ENCODE data around the gene ANGEL2. TPM values are rescaled to one million over a fixed set of nuclear protein-coding genes. Genes with fewer than 3 reads are reported as not detected.

ANGEL2 gene
- polyA plus RNA-seq, 4 donors = 5.7 to 32.2 (median 9.9) TPM

GRCh38 chr1:212955961-212956620, 59.6 kb downstream of the ANGEL2 start:
- 67 to 87% (median 73%) methylated on average over 8 of the region's 8 CpGs for WGBS, 3 donors
- Histone ChIP-seq H3K27ac (ENCODE audit: low read depth in 1 of 3, low read length in 2 of 3) (no peak overlapping the region), H3K36me3 (ENCODE audit: control insufficient read depth in 3 of 3, insufficient read depth in 2 of 3, low read depth in 1 of 3, low read length in 3 of 3) (peaks cover 0 to 12% (median 0%) of the 10 kb centered on the region in 3 donors), H3K4me1 (ENCODE audit: control insufficient read depth in 3 of 3, insufficient read depth in 2 of 3, low read depth in 1 of 3, low read length in 2 of 3) (no peaks in the 10 kb centered on the region), H3K27me3 (ENCODE audit: control insufficient read depth in 3 of 3, insufficient read depth in 3 of 3, low read length in 3 of 3) (peaks cover 0 to 9% (median 0%) of the 10 kb centered on the region in 3 donors), H3K9me3 (ENCODE audit: control insufficient read depth in 2 of 2, insufficient read depth in 1 of 2, low read depth in 1 of 2, low read length in 1 of 2) (no peaks in the 10 kb centered on the region), H3K4me3 (ENCODE audit: low read depth in 1 of 3, low read length in 3 of 3) (no peak overlapping the region)
- FAIRE-seq (no peak), DNase-seq (no peak)

- Histone ChIP-seq H3K27ac (ENCODE audit: low read depth in 1 of 3, low read length in 2 of 3) (no peak overlapping the region), H3K4me3 (ENCODE audit: low read depth in 1 of 3, low read length in 3 of 3) (no peak overlapping the region), H3K9me3 (ENCODE audit: control insufficient read depth in 2 of 2, insufficient read depth in 1 of 2, low read depth in 1 of 2, low read length in 1 of 2) (no peaks in the 10 kb centered on the region), H3K36me3 (ENCODE audit: control insufficient read depth in 3 of 3, insufficient read depth in 2 of 3, low read depth in 1 of 3, low read length in 3 of 3) (peaks cover 0 to 6% (median 0%) of the 10 kb centered on the region in 3 donors), H3K4me1 (ENCODE audit: control insufficient read depth in 3 of 3, insufficient read depth in 2 of 3, low read depth in 1 of 3, low read length in 2 of 3) (peaks cover 0 to 4% (median 0%) of the 10 kb centered on the region in 3 donors), H3K27me3 (ENCODE audit: control insufficient read depth in 3 of 3, insufficient read depth in 3 of 3, low read length in 3 of 3) (peaks cover 0 to 17% (median 0%) of the 10 kb centered on the region in 3 donors)
- DNase-seq (no peak), FAIRE-seq (no peak)
- 87 to 91% (median 88%) methylated on average over 3 of the region's 3 CpGs for WGBS, 3 donors
Observed at GRCh38 chr1:212955098-212955497, 60.6 kb downstream of the ANGEL2 start.

- H3K9me3 ChIP-seq (ENCODE audit: control insufficient read depth in 2 of 2, insufficient read depth in 1 of 2, low read depth in 1 of 2, low read length in 1 of 2) = no peaks in the 10 kb centered on the region
- no peak overlapping the region for H3K4me3 ChIP-seq (ENCODE audit: low read depth in 1 of 3, low read length in 3 of 3)
- H3K4me1 ChIP-seq (ENCODE audit: control insufficient read depth in 3 of 3, insufficient read depth in 2 of 3, low read depth in 1 of 3, low read length in 2 of 3) = peaks cover 0 to 7% (median 0%) of the 10 kb centered on the region in 3 donors
- no peak for DNase-seq
- no peak overlapping the region for H3K27ac ChIP-seq (ENCODE audit: low read depth in 1 of 3, low read length in 2 of 3)
- H3K36me3 ChIP-seq (ENCODE audit: control insufficient read depth in 3 of 3, insufficient read depth in 2 of 3, low read depth in 1 of 3, low read length in 3 of 3) = peaks cover 0 to 2% (median 0%) of the 10 kb centered on the region in 3 donors
- WGBS, 3 donors = 90 to 99% (median 93%) methylated on average over 6 of the region's 6 CpGs
- FAIRE-seq = no peak
- H3K27me3 ChIP-seq (ENCODE audit: control insufficient read depth in 3 of 3, insufficient read depth in 3 of 3, low read length in 3 of 3) = peaks cover 0 to 22% (median 0%) of the 10 kb centered on the region in 3 donors
Observed at GRCh38 chr1:212954514-212954913, 61.2 kb downstream of the ANGEL2 start.

- Histone ChIP-seq H3K9me3 (ENCODE audit: control insufficient read depth in 2 of 2, insufficient read depth in 1 of 2, low read depth in 1 of 2, low read length in 1 of 2) (no peaks in the 10 kb centered on the region), H3K4me3 (ENCODE audit: low read depth in 1 of 3, low read length in 3 of 3) (no peak overlapping the region), H3K27ac (ENCODE audit: low read depth in 1 of 3, low read length in 2 of 3) (no peak overlapping the region), H3K27me3 (ENCODE audit: control insufficient read depth in 3 of 3, insufficient read depth in 3 of 3, low read length in 3 of 3) (peaks cover 0 to 26% (median 0%) of the 10 kb centered on the region in 3 donors), H3K36me3 (ENCODE audit: control insufficient read depth in 3 of 3, insufficient read depth in 2 of 3, low read depth in 1 of 3, low read length in 3 of 3) (peaks cover 0 to 2% (median 0%) of the 10 kb centered on the region in 3 donors), H3K4me1 (ENCODE audit: control insufficient read depth in 3 of 3, insufficient read depth in 2 of 3, low read depth in 1 of 3, low read length in 2 of 3) (peaks cover 0 to 7% (median 0%) of the 10 kb centered on the region in 3 donors)
- FAIRE-seq (no peak), DNase-seq (no peak)
- WGBS, 3 donors = 72 to 86% (median 82%) methylated on average over 3 of the region's 3 CpGs
Observed at GRCh38 chr1:212953321-212953720, 62.3 kb downstream of the ANGEL2 start.

GRCh38 chr1:212952641-212952976, 63.1 kb downstream of the ANGEL2 start:
- DNase-seq = no peak
- FAIRE-seq = no peak
- Histone ChIP-seq H3K27ac (ENCODE audit: low read depth in 1 of 3, low read length in 2 of 3) (no peak overlapping the region), H3K36me3 (ENCODE audit: control insufficient read depth in 3 of 3, insufficient read depth in 2 of 3, low read depth in 1 of 3, low read length in 3 of 3) (peaks cover 0 to 2% (median 0%) of the 10 kb centered on the region in 3 donors), H3K9me3 (ENCODE audit: control insufficient read depth in 2 of 2, insufficient read depth in 1 of 2, low read depth in 1 of 2, low read length in 1 of 2) (no peaks in the 10 kb centered on the region), H3K4me1 (ENCODE audit: control insufficient read depth in 3 of 3, insufficient read depth in 2 of 3, low read depth in 1 of 3, low read length in 2 of 3) (peaks cover 0 to 7% (median 0%) of the 10 kb centered on the region in 3 donors), H3K4me3 (ENCODE audit: low read depth in 1 of 3, low read length in 3 of 3) (no peak overlapping the region), H3K27me3 (ENCODE audit: control insufficient read depth in 3 of 3, insufficient read depth in 3 of 3, low read length in 3 of 3) (peaks cover 0 to 26% (median 0%) of the 10 kb centered on the region in 3 donors)
- 73 to 95% (median 87%) methylated on average over 8 of the region's 8 CpGs for WGBS, 3 donors

GRCh38 chr1:212951947-212952640, 63.6 kb downstream of the ANGEL2 start:
- peaks cover 0 to 2% (median 0%) of the 10 kb centered on the region in 3 donors for H3K36me3 ChIP-seq (ENCODE audit: control insufficient read depth in 3 of 3, insufficient read depth in 2 of 3, low read depth in 1 of 3, low read length in 3 of 3)
- 62 to 80% (median 76%) methylated on average over 4 of the region's 4 CpGs for WGBS, 3 donors
- H3K4me3 ChIP-seq (ENCODE audit: low read depth in 1 of 3, low read length in 3 of 3) = peak overlapping the region in 1 of 3 donors; percentile 32
- DNase-seq (no peak), FAIRE-seq (no peak)
- no peaks in the 10 kb centered on the region for H3K9me3 ChIP-seq (ENCODE audit: control insufficient read depth in 2 of 2, insufficient read depth in 1 of 2, low read depth in 1 of 2, low read length in 1 of 2)
- H3K4me1 ChIP-seq (ENCODE audit: control insufficient read depth in 3 of 3, insufficient read depth in 2 of 3, low read depth in 1 of 3, low read length in 2 of 3) = peaks cover 0 to 7% (median 0%) of the 10 kb centered on the region in 3 donors
- no peak overlapping the region for H3K27ac ChIP-seq (ENCODE audit: low read depth in 1 of 3, low read length in 2 of 3)
- peaks cover 0 to 26% (median 0%) of the 10 kb centered on the region in 3 donors for H3K27me3 ChIP-seq (ENCODE audit: control insufficient read depth in 3 of 3, insufficient read depth in 3 of 3, low read length in 3 of 3)

GRCh38 chr1:212951126-212951946, 64.3 kb downstream of the ANGEL2 start:
- peak overlapping the region in 2 of 3 donors; percentile 44 to 56 for H3K4me3 ChIP-seq (ENCODE audit: low read depth in 1 of 3, low read length in 3 of 3)
- DNase-seq (peak in 1 of 2 donors; percentile 21), FAIRE-seq (no peak)
- WGBS, 3 donors = 6 to 10% (median 6%) methylated on average over 37 to 72 of the region's 72 CpGs
- H3K27me3 ChIP-seq (ENCODE audit: control insufficient read depth in 3 of 3, insufficient read depth in 3 of 3, low read length in 3 of 3) = peaks cover 0 to 26% (median 0%) of the 10 kb centered on the region in 3 donors
- peaks cover 0 to 7% (median 0%) of the 10 kb centered on the region in 3 donors for H3K4me1 ChIP-seq (ENCODE audit: control insufficient read depth in 3 of 3, insufficient read depth in 2 of 3, low read depth in 1 of 3, low read length in 2 of 3)
- H3K36me3 ChIP-seq (ENCODE audit: control insufficient read depth in 3 of 3, insufficient read depth in 2 of 3, low read depth in 1 of 3, low read length in 3 of 3) = peaks cover 0 to 2% (median 0%) of the 10 kb centered on the region in 3 donors
- peak overlapping the region in 1 of 3 donors; percentile 58 for H3K27ac ChIP-seq (ENCODE audit: low read depth in 1 of 3, low read length in 2 of 3)
- no peaks in the 10 kb centered on the region for H3K9me3 ChIP-seq (ENCODE audit: control insufficient read depth in 2 of 2, insufficient read depth in 1 of 2, low read depth in 1 of 2, low read length in 1 of 2)
